A549 (cell line): ENCODE results near the gene SIM1. TPM values are rescaled to one million over a fixed set of nuclear protein-coding genes. Genes with fewer than 3 reads are reported as not detected.

Experiments
- ATAC-seq, 2 experiments: fragments of 200-7000 bp in 1 of 2; fragments of >200 bp in 1 of 2; cut with Nextera tagmentation in 1 of 2; cut with Tn5 transposase in 1 of 2; 3 replicates each; pipeline versions ENCODE4 v1.8.0 to v1.9.1; 2018 to 2020; ENCODE audit warnings: mild to moderate bottlenecking in 1 of 2, moderate library complexity in 1 of 2
- CTCF ChIA-PET: fragments of 300-600 bp; sonication (Branson Sonifier 250); formaldehyde crosslinking; extraction: SDS; loops from one replicate; lab custom pipeline; 2021; ENCODE audit warnings: antibody characterized with exemption, inconsistent platforms; lab: Yijun Ruan, JAX
- POLR2A ChIA-PET: fragments of 350-600 bp; formaldehyde crosslinking; extraction: SDS; loops from one replicate; lab custom pipeline; 2021; ENCODE audit warnings: antibody characterized with exemption, inconsistent platforms; lab: Yijun Ruan, JAX
- DNase-seq, 2 experiments: peaks; one replicate each; pipeline versions ENCODE4 v3.0.0 to v3.0.0-alpha.2; 2011 to 2016; ENCODE audit warnings: low read depth in 1 of 2, low spot score in 1 of 2
- FAIRE-seq: peaks from 2 replicates; lab custom pipeline; 2011; peaks lifted over from hg19 to GRCh38; lab: Jason Lieb, UNC
- H3K27ac ChIP-seq, 2 experiments: fragments of >200 bp; sonication (Bioruptor Twin); formaldehyde crosslinking; 3 replicates each; pipeline ENCODE4 v1.5.1; 2016 to 2017
- H3K4me1 ChIP-seq: fragments of >200 bp; sonication (Bioruptor Twin); formaldehyde crosslinking; 3 replicates; pipeline ENCODE4 v1.6.1; 2016
- H3K4me2 ChIP-seq: fragments of >200 bp; sonication (Bioruptor Twin); formaldehyde crosslinking; 3 replicates; pipeline ENCODE4 v1.6.1; 2016
- H3K4me3 ChIP-seq: fragments of >200 bp; sonication (Bioruptor Twin); formaldehyde crosslinking; 3 replicates; pipeline ENCODE4 v1.5.1; 2016
- H3K9me3 ChIP-seq: fragments of >200 bp; sonication (Bioruptor Twin); formaldehyde crosslinking; 3 replicates; pipeline ENCODE4 v1.6.1; 2016
- BHLHE40 ChIP-seq: IDR thresholded peaks from 2 replicates; pipeline ENCODE4 v1.6.1; 2012; ENCODE audit warnings: low read depth, low read length, inconsistent platforms
- CBX8 ChIP-seq: fragments of 200-600 bp; sonication (generic); IDR thresholded peaks from 2 replicates; pipeline ENCODE4 v1.6.1; 2016
- CHD2 ChIP-seq: fragments of 150-350 bp; IDR thresholded peaks from 2 replicates; pipeline ENCODE4 v1.6.1; 2014; ENCODE audit warnings: low read length; ENCODE audit not compliant: partially characterized antibody
- CHD4 ChIP-seq: fragments of 200-600 bp; sonication (generic); IDR thresholded peaks from 2 replicates; pipeline ENCODE4 v1.6.1; 2016; ENCODE audit warnings: antibody characterized with exemption, mild to moderate bottlenecking, borderline replicate concordance
- EHF ChIP-seq: fragments of 250-450 bp; sonication (Bioruptor Pico); IDR thresholded peaks from 2 replicates; pipeline ENCODE4 v1.5.0; 2020; ENCODE audit warnings: mild to moderate bottlenecking
- ESRRA ChIP-seq: fragments of 150-350 bp; IDR thresholded peaks from 2 replicates; pipeline ENCODE4 v1.6.1; 2014; ENCODE audit warnings: mild to moderate bottlenecking, low read length, borderline replicate concordance
- FOSB ChIP-seq: fragments of 250-450 bp; sonication (Bioruptor Pico); IDR thresholded peaks from 2 replicates; pipeline ENCODE4 v1.5.0; 2020; ENCODE audit warnings: mild to moderate bottlenecking, moderate library complexity
- FOXS1 ChIP-seq: fragments of 250-450 bp; sonication (Bioruptor Pico); IDR thresholded peaks from 2 replicates; pipeline ENCODE4 v1.5.0; 2020; ENCODE audit warnings: mild to moderate bottlenecking, moderate library complexity
- HDAC2 ChIP-seq: fragments of 200-600 bp; sonication (generic); IDR thresholded peaks from 2 replicates; pipeline ENCODE4 v1.6.1; 2016
- HOXB13 ChIP-seq: fragments of 250-450 bp; sonication (Bioruptor Pico); IDR thresholded peaks from 2 replicates; pipeline ENCODE4 v1.5.0; 2020; ENCODE audit warnings: low read depth, mild to moderate bottlenecking, moderate library complexity
- HOXB5 ChIP-seq: fragments of 250-450 bp; sonication (Bioruptor Pico); IDR thresholded peaks from 2 replicates; pipeline ENCODE4 v1.5.0; 2020; ENCODE audit warnings: mild to moderate bottlenecking, moderate library complexity
- JUNB ChIP-seq: fragments of >200 bp; sonication (Bioruptor Twin); formaldehyde crosslinking; IDR thresholded peaks from 2 replicates; pipeline ENCODE4 v1.6.1; 2016
- KDM1A ChIP-seq: fragments of 200-600 bp; sonication (generic); IDR thresholded peaks from 2 replicates; pipeline ENCODE4 v1.6.1; 2016; ENCODE audit warnings: low read depth, mild to moderate bottlenecking
- KDM5A ChIP-seq: fragments of 200-600 bp; sonication (generic); IDR thresholded peaks from 2 replicates; pipeline ENCODE4 v1.6.1; 2016; ENCODE audit warnings: antibody characterized with exemption, mild to moderate bottlenecking
- POLR2AphosphoS2 ChIP-seq: conservative IDR thresholded peaks from 2 replicates; pipeline ENCODE4 v1.6.1; 2012; ENCODE audit warnings: low read length, improper control_type of control experiment, inconsistent platforms
- RAD21 ChIP-seq, 2 experiments: fragments of >200 bp in 1 of 2; sonication (Bioruptor Twin) in 1 of 2; formaldehyde crosslinking in 1 of 2; IDR thresholded peaks in 1 of 2; conservative IDR thresholded peaks in 1 of 2; 2 replicates in 1 of 2; 3 replicates in 1 of 2; pipeline ENCODE4 v1.6.1; 2012 to 2018; ENCODE audit warnings: inconsistent platforms in 1 of 2
- RCOR1 ChIP-seq: fragments of 150-350 bp; IDR thresholded peaks from 2 replicates; pipeline ENCODE4 v1.6.1; 2014; ENCODE audit warnings: antibody characterized with exemption, low read length, low read depth
- RNF2 ChIP-seq: fragments of 200-600 bp; sonication (generic); IDR thresholded peaks from 2 replicates; pipeline ENCODE4 v1.6.1; 2016; ENCODE audit warnings: low read depth, mild to moderate bottlenecking, antibody characterized with exemption, moderate library complexity, borderline replicate concordance
- SMC3 ChIP-seq: fragments of >200 bp; sonication (Bioruptor Twin); formaldehyde crosslinking; IDR thresholded peaks from 3 replicates; pipeline ENCODE4 v1.6.1; 2018; ENCODE audit warnings: inconsistent platforms
- SREBF2 ChIP-seq: fragments of 450-650 bp; IDR thresholded peaks from 2 replicates; pipeline ENCODE4 v1.6.1; 2014; ENCODE audit warnings: mild to moderate bottlenecking, moderate library complexity
- TFCP2L1 ChIP-seq: fragments of 250-450 bp; sonication (Bioruptor Pico); IDR thresholded peaks from 2 replicates; pipeline ENCODE4 v1.5.0; 2021; ENCODE audit warnings: mild to moderate bottlenecking
- TP53 ChIP-seq: fragments of 250-450 bp; sonication (Bioruptor Pico); IDR thresholded peaks from 2 replicates; pipeline ENCODE4 v1.5.0; 2021; ENCODE audit warnings: mild to moderate bottlenecking, moderate library complexity
- ZFP36 ChIP-seq: fragments of 450-650 bp; IDR thresholded peaks from 2 replicates; pipeline ENCODE4 v1.6.1; 2014; ENCODE audit warnings: borderline replicate concordance; ENCODE audit not compliant: partially characterized antibody
- ZNF302 ChIP-seq: fragments of 250-450 bp; sonication (Bioruptor Pico); IDR thresholded peaks from 2 replicates; pipeline ENCODE4 v1.9.0; 2021; ENCODE audit warnings: inconsistent platforms, mild to moderate bottlenecking, moderate library complexity
- ZSCAN20 ChIP-seq: fragments of 250-450 bp; sonication (Bioruptor Pico); IDR thresholded peaks from 2 replicates; pipeline ENCODE4 v1.8.0; 2022; ENCODE audit warnings: mild to moderate bottlenecking, moderate library complexity
- WGBS: methylation state at CpG from one replicate; pipeline ENCODE4 v1.1.6; 2017; ENCODE audit errors: missing lambda C conversion rate; 5-methylcytosine and 5-hydroxymethylcytosine counted together
- polyA plus RNA-seq, 4 experiments: library from polyadenylated mRNA; depleted of rRNA in 3 of 4; stranded (reverse); fragments of >200 nt; fragmentation: RNase III in 1 of 4; extraction: RNeasy Plus Mini Kit Qiagen cat#74134 plus additional on column Dnase treatment in 1 of 4; gene quantifications; 2 replicates in 3 of 4; 3 replicates in 1 of 4; pipeline ENCODE4 v1.2.3, GENCODE V29; 2011 to 2017
- TF ChIP-seq, protein P1 (sequence below): IDR thresholded peaks from 2 replicates; pipeline ENCODE4 v1.6.1; 2012
- TF ChIP-seq, protein P2 (sequence below): fragments of >200 bp; sonication (Bioruptor Twin); formaldehyde crosslinking; IDR thresholded peaks from 3 replicates; pipeline ENCODE4 v1.6.1; 2016
- TF ChIP-seq, protein P3 (sequence below): fragments of 450-650 bp; IDR thresholded peaks from 2 replicates; pipeline ENCODE4 v1.6.1; 2014; ENCODE audit warnings: antibody characterized with exemption
- TF ChIP-seq, protein P4 (sequence below): fragments of 250-450 bp; sonication (Bioruptor Pico); IDR thresholded peaks from 2 replicates; pipeline ENCODE4 v1.5.0; 2020; ENCODE audit warnings: low read depth, mild to moderate bottlenecking, moderate library complexity
- TF ChIP-seq, protein P5 (sequence below): fragments of >200 bp; sonication (Bioruptor Twin); formaldehyde crosslinking; IDR thresholded peaks from 2 replicates; pipeline ENCODE4 v1.6.1; 2016
- TF ChIP-seq, protein P6 (sequence below): fragments of >200 bp; sonication (Bioruptor Twin); formaldehyde crosslinking; IDR thresholded peaks from 3 replicates; pipeline ENCODE4 v1.5.1; 2016
- TF ChIP-seq, protein P7 (sequence below): IDR thresholded peaks from 2 replicates; pipeline ENCODE4 v1.6.1; 2012

SIM1 gene
- polyA plus RNA-seq, 2 of the 4 experiments (the other 2 are of a cell fraction) = not detected

DNA sequence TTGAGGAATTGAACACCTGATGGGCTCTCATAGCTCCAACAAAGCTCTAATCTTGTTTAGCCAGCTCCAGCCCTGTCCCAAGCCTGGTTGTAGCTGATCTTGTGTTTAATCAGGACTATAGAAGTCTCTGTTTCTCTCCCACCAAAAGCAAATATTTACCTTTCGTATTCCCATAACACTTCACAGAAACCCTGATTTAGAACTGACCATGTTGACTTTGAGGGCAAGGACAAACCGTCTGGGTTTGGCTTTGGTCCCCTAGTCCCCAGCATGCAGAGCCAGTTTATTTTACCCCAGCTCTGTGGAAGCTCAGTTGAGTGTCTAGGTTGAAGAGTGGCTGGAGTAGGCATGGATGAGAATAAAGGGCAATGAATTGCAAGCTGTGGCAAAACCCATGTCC, 18.0 kb upstream of the SIM1 start:
- no peak overlapping the region for H3K4me3 ChIP-seq
- CTCF ChIA-PET = interaction anchor here (1.5 kb wide), 1 partner anchor 366 kb away, joined by 6 read pairs; no protein-coding TSS in a partner anchor
- H3K27ac ChIP-seq = no peak overlapping the region
- no peaks in the 10 kb centered on the region for H3K9me3 ChIP-seq
- H3K4me1 ChIP-seq = peaks cover 6% of the 10 kb centered on the region; the same call in 1 of the 3 replicates
- POLR2A ChIA-PET = no interaction called here
- TF ChIP-seq, protein P1, sequence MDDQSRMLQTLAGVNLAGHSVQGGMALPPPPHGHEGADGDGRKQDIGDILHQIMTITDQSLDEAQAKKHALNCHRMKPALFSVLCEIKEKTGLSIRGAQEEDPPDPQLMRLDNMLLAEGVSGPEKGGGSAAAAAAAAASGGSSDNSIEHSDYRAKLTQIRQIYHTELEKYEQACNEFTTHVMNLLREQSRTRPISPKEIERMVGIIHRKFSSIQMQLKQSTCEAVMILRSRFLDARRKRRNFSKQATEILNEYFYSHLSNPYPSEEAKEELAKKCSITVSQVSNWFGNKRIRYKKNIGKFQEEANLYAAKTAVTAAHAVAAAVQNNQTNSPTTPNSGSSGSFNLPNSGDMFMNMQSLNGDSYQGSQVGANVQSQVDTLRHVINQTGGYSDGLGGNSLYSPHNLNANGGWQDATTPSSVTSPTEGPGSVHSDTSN = no peak
- no peak for TF ChIP-seq KDM1A
- TF ChIP-seq, protein P2, sequence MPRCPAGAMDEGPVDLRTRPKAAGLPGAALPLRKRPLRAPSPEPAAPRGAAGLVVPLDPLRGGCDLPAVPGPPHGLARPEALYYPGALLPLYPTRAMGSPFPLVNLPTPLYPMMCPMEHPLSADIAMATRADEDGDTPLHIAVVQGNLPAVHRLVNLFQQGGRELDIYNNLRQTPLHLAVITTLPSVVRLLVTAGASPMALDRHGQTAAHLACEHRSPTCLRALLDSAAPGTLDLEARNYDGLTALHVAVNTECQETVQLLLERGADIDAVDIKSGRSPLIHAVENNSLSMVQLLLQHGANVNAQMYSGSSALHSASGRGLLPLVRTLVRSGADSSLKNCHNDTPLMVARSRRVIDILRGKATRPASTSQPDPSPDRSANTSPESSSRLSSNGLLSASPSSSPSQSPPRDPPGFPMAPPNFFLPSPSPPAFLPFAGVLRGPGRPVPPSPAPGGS = no peak
- TF ChIP-seq FOSB (CRISPR knock-in tag) = no peak
- no peak for TF ChIP-seq CBX8
- FAIRE-seq (no peak), ATAC-seq (no peak), DNase-seq (no peak)
- 49% methylated on average over 2 of the region's 2 CpGs for WGBS
- H3K4me2 ChIP-seq = no peak overlapping the region

DNA sequence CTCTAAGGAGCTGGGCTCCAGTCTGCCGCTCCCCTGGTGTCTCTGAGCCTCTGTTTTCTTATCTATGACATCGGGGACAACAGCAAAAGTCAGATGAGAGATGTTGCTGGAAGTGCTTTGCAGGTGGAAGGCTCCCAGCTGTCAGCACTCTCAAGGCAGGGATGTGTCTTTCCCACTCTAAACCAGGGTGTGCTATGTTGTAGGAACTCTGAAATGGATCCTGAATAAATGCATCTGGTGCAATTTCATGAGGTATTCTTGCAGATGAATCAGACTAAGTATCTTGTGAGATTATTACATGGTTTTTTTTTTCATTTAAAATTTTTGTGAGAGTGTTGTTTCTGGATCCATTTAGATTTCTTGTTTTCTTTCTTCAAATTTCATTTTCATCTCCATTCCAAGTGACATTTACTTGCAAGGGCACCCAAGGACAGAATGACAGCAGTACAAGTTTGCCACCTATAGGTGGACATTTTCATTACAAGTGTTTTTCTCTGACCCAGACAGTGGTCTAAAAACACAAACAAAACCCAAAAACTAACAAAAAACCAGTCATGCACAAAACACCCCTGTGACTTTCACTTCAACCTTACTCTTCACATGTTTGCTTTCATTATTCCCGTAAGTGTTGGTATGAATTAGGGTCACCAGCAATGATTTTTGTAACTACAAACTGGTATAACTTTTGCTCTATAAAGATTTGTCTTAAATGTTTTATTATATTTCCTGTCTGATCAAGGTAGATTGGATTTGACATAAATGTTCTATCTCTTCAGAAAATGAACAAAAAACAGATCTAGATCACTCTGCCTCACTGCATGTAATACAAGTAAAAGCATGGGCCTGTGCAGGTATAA, 14.7 kb upstream of the SIM1 start:
- Histone ChIP-seq H3K4me1 (peaks cover 13% of the 10 kb centered on the region; the same call in 2 of the 3 replicates), H3K4me2 (no peak overlapping the region), H3K4me3 (no peak overlapping the region), H3K27ac (peak overlapping the region in 1 of 2 experiments; percentile 46; a peak in 3 of 6 replicates), H3K9me3 (no peaks in the 10 kb centered on the region)
- peak; percentile 66 to 76; a peak in 4 of 6 replicates for ATAC-seq
- WGBS = 40% methylated on average over 3 of the region's 3 CpGs
- CTCF ChIA-PET = interaction anchor here (0.6 to 3.1 kb wide), 20 partner anchors 9 to 386 kb away, joined by 3 to 36 read pairs (median 3); no protein-coding TSS in a partner anchor
- peak in 1 of 2 experiments; percentile 45 for DNase-seq
- POLR2A ChIA-PET = no interaction called here
- FAIRE-seq = no peak
- TF ChIP-seq ZNF302 (CRISPR knock-in tag) (no peak), SREBF2 (no peak), HOXB13 (CRISPR knock-in tag) (no peak), ZFP36 (no peak), ESRRA (peak; percentile 86), KDM1A (no peak), FOXS1 (no peak), HOXB5 (no peak), RNF2 (no peak), JUNB (no peak), TFCP2L1 (no peak), HDAC2 (no peak), RCOR1 (no peak), RAD21 (conservative IDR thresholded peaks at IDR 0.05 in 1 of 2, IDR thresholded peaks at IDR 0.05 in 1 of 2) (peak; percentile 85 to 88), TP53 (CRISPR knock-in tag) (no peak), CHD2 (no peak), BHLHE40 (no peak), SMC3 (peak; percentile 87), CHD4 (no peak), ZSCAN20 (CRISPR knock-in tag) (no peak), EHF (CRISPR knock-in tag) (no peak), POLR2AphosphoS2 (no peak), KDM5A (no peak)
- TF ChIP-seq, protein P3, sequence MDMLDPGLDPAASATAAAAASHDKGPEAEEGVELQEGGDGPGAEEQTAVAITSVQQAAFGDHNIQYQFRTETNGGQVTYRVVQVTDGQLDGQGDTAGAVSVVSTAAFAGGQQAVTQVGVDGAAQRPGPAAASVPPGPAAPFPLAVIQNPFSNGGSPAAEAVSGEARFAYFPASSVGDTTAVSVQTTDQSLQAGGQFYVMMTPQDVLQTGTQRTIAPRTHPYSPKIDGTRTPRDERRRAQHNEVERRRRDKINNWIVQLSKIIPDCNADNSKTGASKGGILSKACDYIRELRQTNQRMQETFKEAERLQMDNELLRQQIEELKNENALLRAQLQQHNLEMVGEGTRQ = no peak
- TF ChIP-seq, protein P4, sequence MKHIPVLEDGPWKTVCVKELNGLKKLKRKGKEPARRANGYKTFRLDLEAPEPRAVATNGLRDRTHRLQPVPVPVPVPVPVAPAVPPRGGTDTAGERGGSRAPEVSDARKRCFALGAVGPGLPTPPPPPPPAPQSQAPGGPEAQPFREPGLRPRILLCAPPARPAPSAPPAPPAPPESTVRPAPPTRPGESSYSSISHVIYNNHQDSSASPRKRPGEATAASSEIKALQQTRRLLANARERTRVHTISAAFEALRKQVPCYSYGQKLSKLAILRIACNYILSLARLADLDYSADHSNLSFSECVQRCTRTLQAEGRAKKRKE (CRISPR knock-in tag) = no peak
- TF ChIP-seq, protein P5, sequence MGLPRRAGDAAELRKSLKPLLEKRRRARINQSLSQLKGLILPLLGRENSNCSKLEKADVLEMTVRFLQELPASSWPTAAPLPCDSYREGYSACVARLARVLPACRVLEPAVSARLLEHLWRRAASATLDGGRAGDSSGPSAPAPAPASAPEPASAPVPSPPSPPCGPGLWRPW = no peak
- TF ChIP-seq, protein P6, sequence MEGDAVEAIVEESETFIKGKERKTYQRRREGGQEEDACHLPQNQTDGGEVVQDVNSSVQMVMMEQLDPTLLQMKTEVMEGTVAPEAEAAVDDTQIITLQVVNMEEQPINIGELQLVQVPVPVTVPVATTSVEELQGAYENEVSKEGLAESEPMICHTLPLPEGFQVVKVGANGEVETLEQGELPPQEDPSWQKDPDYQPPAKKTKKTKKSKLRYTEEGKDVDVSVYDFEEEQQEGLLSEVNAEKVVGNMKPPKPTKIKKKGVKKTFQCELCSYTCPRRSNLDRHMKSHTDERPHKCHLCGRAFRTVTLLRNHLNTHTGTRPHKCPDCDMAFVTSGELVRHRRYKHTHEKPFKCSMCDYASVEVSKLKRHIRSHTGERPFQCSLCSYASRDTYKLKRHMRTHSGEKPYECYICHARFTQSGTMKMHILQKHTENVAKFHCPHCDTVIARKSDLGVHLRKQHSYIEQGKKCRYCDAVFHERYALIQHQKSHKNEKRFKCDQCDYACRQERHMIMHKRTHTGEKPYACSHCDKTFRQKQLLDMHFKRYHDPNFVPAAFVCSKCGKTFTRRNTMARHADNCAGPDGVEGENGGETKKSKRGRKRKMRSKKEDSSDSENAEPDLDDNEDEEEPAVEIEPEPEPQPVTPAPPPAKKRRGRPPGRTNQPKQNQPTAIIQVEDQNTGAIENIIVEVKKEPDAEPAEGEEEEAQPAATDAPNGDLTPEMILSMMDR = peak; percentile 76
- TF ChIP-seq, protein P7, sequence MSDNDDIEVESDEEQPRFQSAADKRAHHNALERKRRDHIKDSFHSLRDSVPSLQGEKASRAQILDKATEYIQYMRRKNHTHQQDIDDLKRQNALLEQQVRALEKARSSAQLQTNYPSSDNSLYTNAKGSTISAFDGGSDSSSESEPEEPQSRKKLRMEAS = no peak
